HepG2 (cell line): Measurements from ENCODE around the gene KLF3. TPM values are rescaled to one million over a fixed set of nuclear protein-coding genes. Genes with fewer than 3 reads are reported as not detected.
A peak's percentile ranks its signal among the peaks of the same experiment; 100 is the strongest.

Source experiments
- ARID2 ChIP-seq: sonication (generic); formaldehyde crosslinking; IDR thresholded peaks from 2 replicates; pipeline ENCODE4 v1.8.1; 2022; ENCODE audit warnings: mild to moderate bottlenecking, missing genetic modification reagents, borderline replicate concordance
- GATA4 ChIP-seq: sonication (generic); IDR thresholded peaks from 2 replicates; pipeline ENCODE4 v1.6.1; 2016; ENCODE audit warnings: antibody characterized with exemption, low read depth, borderline replicate concordance
- GATAD1 ChIP-seq: IDR thresholded peaks from 2 replicates; pipeline ENCODE4 v1.6.1; 2016; ENCODE audit warnings: missing genetic modification reagents, missing compliant biosample characterization
- GPBP1L1 ChIP-seq: sonication (generic); formaldehyde crosslinking; IDR thresholded peaks from 2 replicates; pipeline ENCODE4 v1.5.0; 2020; ENCODE audit warnings: mild to moderate bottlenecking, missing genetic modification reagents
- KLF15 ChIP-seq: sonication (generic); formaldehyde crosslinking; IDR thresholded peaks from 2 replicates; pipeline ENCODE4 v1.8.1; 2023; ENCODE audit warnings: borderline replicate concordance, mild to moderate bottlenecking, inconsistent platforms, missing genetic modification reagents, mixed read lengths
- MBD4 ChIP-seq: IDR thresholded peaks from 2 replicates; pipeline ENCODE4 v1.6.1; 2012; ENCODE audit warnings: low read length, inconsistent platforms, borderline replicate concordance
- MEF2D ChIP-seq: sonication (generic); formaldehyde crosslinking; IDR thresholded peaks from 2 replicates; pipeline ENCODE4 v1.5.1; 2020; ENCODE audit warnings: mild to moderate bottlenecking, missing genetic modification reagents
- MTA1 ChIP-seq: sonication (generic); formaldehyde crosslinking; IDR thresholded peaks from 2 replicates; pipeline ENCODE4 v1.4.0; 2020; ENCODE audit warnings: missing genetic modification reagents, mild to moderate bottlenecking, borderline replicate concordance
- PAWR ChIP-seq: sonication (generic); formaldehyde crosslinking; IDR thresholded peaks from 2 replicates; pipeline ENCODE4 v1.4.0; 2020; ENCODE audit warnings: missing genetic modification reagents, mild to moderate bottlenecking, borderline replicate concordance
- PHF21A ChIP-seq: sonication (generic); formaldehyde crosslinking; IDR thresholded peaks from 2 replicates; pipeline ENCODE4 v1.5.0; 2020; ENCODE audit warnings: mild to moderate bottlenecking, missing genetic modification reagents
- RARA ChIP-seq: IDR thresholded peaks from 2 replicates; pipeline ENCODE4 v1.6.1; 2016; ENCODE audit warnings: missing genetic modification reagents, missing compliant biosample characterization
- RFX1 ChIP-seq: fragments of 450-650 bp; IDR thresholded peaks from 2 replicates; pipeline ENCODE4 v1.6.1; 2017
- TGIF2 ChIP-seq: IDR thresholded peaks from 2 replicates; pipeline ENCODE4 v1.6.1; 2016; ENCODE audit warnings: control low read depth, missing compliant biosample characterization
- ZNF260 ChIP-seq: sonication (generic); formaldehyde crosslinking; IDR thresholded peaks from 2 replicates; pipeline ENCODE4 v1.4.0; 2020; ENCODE audit warnings: missing genetic modification reagents, low read depth, mild to moderate bottlenecking, borderline replicate concordance
- ZNF343 ChIP-seq: sonication (generic); formaldehyde crosslinking; IDR thresholded peaks from 2 replicates; pipeline ENCODE4 v1.4.0; 2020; ENCODE audit warnings: mild to moderate bottlenecking, missing genetic modification reagents
- ZNF431 ChIP-seq: sonication (generic); formaldehyde crosslinking; IDR thresholded peaks from 2 replicates; pipeline ENCODE4 v1.9.0; 2022; ENCODE audit warnings: missing genetic modification reagents, low read depth, mild to moderate bottlenecking, borderline replicate concordance
- ZNF572 ChIP-seq: sonication (generic); formaldehyde crosslinking; IDR thresholded peaks from 2 replicates; pipeline ENCODE4 v1.5.1; 2020; ENCODE audit warnings: mild to moderate bottlenecking, missing genetic modification reagents
- ZNF619 ChIP-seq: sonication (generic); formaldehyde crosslinking; IDR thresholded peaks from 2 replicates; pipeline ENCODE4 v1.4.0; 2020; ENCODE audit warnings: mild to moderate bottlenecking, missing genetic modification reagents
- ZNF660 ChIP-seq: sonication (generic); formaldehyde crosslinking; IDR thresholded peaks from 2 replicates; pipeline ENCODE4 v1.5.1; 2020; ENCODE audit warnings: mild to moderate bottlenecking, low read depth, missing genetic modification reagents, borderline replicate concordance
- ZNF784 ChIP-seq: sonication (generic); formaldehyde crosslinking; IDR thresholded peaks from 2 replicates; pipeline ENCODE4 v1.5.1; 2020; ENCODE audit warnings: missing genetic modification reagents, mild to moderate bottlenecking, borderline replicate concordance
- polyA plus RNA-seq, 8 experiments: library from polyadenylated mRNA; depleted of rRNA in 3 of 8; stranded (reverse) in 7 of 8; unstranded in 1 of 8; fragments of >200 nt; fragmentation: Illumina TruSeq in 4 of 8; extraction: Trizol in 4 of 8; gene quantifications; 2 replicates each; pipeline versions ENCODE4 v1.2.1 to v1.2.3, GENCODE V29; 2011 to 2016; ENCODE audit warnings: low read depth in 4 of 8, missing spikeins in 1 of 8, mixed read lengths in 1 of 8; ENCODE audit not compliant: insufficient read depth in 1 of 8
- total RNA-seq, 5 experiments: library from RNA; depleted of rRNA; stranded (reverse); fragments of >200 nt; fragmentation: Illumina TruSeq; extraction: Trizol; gene quantifications; 2 replicates each; pipeline ENCODE4 v1.2.3, GENCODE V29; 2016; ENCODE audit warnings: low read depth in 1 of 5
- TF ChIP-seq, protein P1 (sequence below): sonication (generic); formaldehyde crosslinking; conservative IDR thresholded peaks from 2 replicates; pipeline ENCODE4 v1.4.0; 2020; ENCODE audit warnings: mild to moderate bottlenecking, missing genetic modification reagents, moderate library complexity
- TF ChIP-seq, protein P2 (sequence below): sonication (generic); formaldehyde crosslinking; IDR thresholded peaks from 2 replicates; pipeline ENCODE4 v1.4.0; 2020; ENCODE audit warnings: missing genetic modification reagents

Gene KLF3
- total and polyA plus RNA-seq, 2 of the 13 experiments (the other 11 are each of a cell fraction or from before 2014, with no cell fraction given): 29.1 to 37.8 TPM

- no peak for TF ChIP-seq ZNF784 (CRISPR knock-in tag)
- no peak for TF ChIP-seq MBD4
- TF ChIP-seq TGIF2: no peak
- 0 out of 2 replicates have a peak, but pooled peaks have one; percentile 25 for TF ChIP-seq ZNF343 (CRISPR knock-in tag)
- TF ChIP-seq ZNF619 (CRISPR knock-in tag): 0 out of 2 replicates have a peak, but pooled peaks have one; percentile 68
- TF ChIP-seq ZNF431 (CRISPR knock-in tag): 0 out of 2 replicates have a peak, but pooled peaks have one; percentile 12
- TF ChIP-seq GATAD1 (CRISPR knock-in tag): peak; percentile 44; the same call in 1 of the 2 replicates
- TF ChIP-seq, protein P1, sequence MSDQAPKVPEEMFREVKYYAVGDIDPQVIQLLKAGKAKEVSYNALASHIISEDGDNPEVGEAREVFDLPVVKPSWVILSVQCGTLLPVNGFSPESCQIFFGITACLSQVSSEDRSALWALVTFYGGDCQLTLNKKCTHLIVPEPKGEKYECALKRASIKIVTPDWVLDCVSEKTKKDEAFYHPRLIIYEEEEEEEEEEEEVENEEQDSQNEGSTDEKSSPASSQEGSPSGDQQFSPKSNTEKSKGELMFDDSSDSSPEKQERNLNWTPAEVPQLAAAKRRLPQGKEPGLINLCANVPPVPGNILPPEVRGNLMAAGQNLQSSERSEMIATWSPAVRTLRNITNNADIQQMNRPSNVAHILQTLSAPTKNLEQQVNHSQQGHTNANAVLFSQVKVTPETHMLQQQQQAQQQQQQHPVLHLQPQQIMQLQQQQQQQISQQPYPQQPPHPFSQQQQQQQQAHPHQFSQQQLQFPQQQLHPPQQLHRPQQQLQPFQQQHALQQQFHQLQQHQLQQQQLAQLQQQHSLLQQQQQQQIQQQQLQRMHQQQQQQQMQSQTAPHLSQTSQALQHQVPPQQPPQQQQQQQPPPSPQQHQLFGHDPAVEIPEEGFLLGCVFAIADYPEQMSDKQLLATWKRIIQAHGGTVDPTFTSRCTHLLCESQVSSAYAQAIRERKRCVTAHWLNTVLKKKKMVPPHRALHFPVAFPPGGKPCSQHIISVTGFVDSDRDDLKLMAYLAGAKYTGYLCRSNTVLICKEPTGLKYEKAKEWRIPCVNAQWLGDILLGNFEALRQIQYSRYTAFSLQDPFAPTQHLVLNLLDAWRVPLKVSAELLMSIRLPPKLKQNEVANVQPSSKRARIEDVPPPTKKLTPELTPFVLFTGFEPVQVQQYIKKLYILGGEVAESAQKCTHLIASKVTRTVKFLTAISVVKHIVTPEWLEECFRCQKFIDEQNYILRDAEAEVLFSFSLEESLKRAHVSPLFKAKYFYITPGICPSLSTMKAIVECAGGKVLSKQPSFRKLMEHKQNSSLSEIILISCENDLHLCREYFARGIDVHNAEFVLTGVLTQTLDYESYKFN (CRISPR knock-in tag): peak; percentile 76
- TF ChIP-seq RFX1: no peak
- TF ChIP-seq KLF15 (CRISPR knock-in tag): no peak
- TF ChIP-seq PHF21A (CRISPR knock-in tag): peak; percentile 60; the same call in 1 of the 2 replicates
- TF ChIP-seq, protein P2, sequence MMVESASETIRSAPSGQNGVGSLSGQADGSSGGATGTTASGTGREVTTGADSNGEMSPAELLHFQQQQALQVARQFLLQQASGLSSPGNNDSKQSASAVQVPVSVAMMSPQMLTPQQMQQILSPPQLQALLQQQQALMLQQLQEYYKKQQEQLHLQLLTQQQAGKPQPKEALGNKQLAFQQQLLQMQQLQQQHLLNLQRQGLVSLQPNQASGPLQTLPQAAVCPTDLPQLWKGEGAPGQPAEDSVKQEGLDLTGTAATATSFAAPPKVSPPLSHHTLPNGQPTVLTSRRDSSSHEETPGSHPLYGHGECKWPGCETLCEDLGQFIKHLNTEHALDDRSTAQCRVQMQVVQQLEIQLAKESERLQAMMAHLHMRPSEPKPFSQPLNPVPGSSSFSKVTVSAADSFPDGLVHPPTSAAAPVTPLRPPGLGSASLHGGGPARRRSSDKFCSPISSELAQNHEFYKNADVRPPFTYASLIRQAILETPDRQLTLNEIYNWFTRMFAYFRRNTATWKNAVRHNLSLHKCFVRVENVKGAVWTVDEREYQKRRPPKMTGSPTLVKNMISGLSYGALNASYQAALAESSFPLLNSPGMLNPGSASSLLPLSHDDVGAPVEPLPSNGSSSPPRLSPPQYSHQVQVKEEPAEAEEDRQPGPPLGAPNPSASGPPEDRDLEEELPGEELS (CRISPR knock-in tag): peak; percentile 45; the same call in 1 of the 2 replicates
- 0 out of 2 replicates have a peak, but pooled peaks have one; percentile 30 for TF ChIP-seq ZNF572 (CRISPR knock-in tag)
- TF ChIP-seq GPBP1L1 (CRISPR knock-in tag): no peak
- peak; percentile 48; the same call in 1 of the 2 replicates for TF ChIP-seq PAWR (CRISPR knock-in tag)
- TF ChIP-seq RARA (CRISPR knock-in tag): 0 out of 2 replicates have a peak, but pooled peaks have one; percentile 10
- TF ChIP-seq ARID2 (CRISPR knock-in tag): 0 out of 2 replicates have a peak, but pooled peaks have one; percentile 60
- peak; percentile 45; the same call in 1 of the 2 replicates for TF ChIP-seq MEF2D (CRISPR knock-in tag)
- peak; percentile 67 for TF ChIP-seq GATA4
- TF ChIP-seq MTA1: peak; percentile 53; the same call in 1 of the 2 replicates
- TF ChIP-seq ZNF660: no peak
- no peak for TF ChIP-seq ZNF260 (CRISPR knock-in tag)
Observed at GRCh38 chr4:38672397-38673129, 8.6 kb downstream of the KLF3 start (continued).
